Stimulated activated CD4-positive, alpha-beta T cell treated with anti-CD3 and anti-CD28 coated beads, Interleukin-2, amount 100 ng/mL, for 48 hours (primary cell): Measurements from ENCODE around the gene CEP131.
"Not testable (repeated sequence)": the region's sequence is repeated elsewhere in the genome, so short reads cannot be mapped to it uniquely, and the experiment has no call there.

Experiments
- DNase-seq, 2 donors: peaks; one replicate each; pipeline ENCODE4 v3.0.0-alpha.2; 2020

Gene CEP131

DNA sequence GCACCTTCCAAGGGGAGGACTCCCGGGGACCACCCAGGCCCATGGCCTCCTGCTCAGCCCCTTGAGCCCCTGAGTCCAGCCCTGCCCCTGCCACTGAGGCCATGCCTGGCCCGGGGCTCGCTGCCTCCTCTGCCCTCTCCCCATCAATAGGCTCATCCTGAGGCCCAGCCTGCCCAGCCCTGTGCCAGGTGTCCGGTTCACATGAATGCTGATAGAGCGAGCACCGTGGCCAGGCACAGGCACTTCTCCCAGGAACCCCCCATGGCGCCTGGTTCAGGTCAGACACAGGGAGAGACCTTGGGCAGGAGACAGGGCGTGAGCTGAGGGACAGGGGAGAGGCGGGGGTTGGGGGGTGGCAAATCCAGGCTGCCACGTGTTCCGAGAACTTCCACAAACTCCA, 60.3 kb downstream of the CEP131 start:
- no peak for DNase-seq

- no peak for DNase-seq
These were observed 60.8 kb downstream of the CEP131 start for GRCh38 chr17:81161972-81162371.

- no peak for DNase-seq
These were observed 61.2 kb downstream of the CEP131 start for GRCh38 chr17:81161536-81161935.

DNA sequence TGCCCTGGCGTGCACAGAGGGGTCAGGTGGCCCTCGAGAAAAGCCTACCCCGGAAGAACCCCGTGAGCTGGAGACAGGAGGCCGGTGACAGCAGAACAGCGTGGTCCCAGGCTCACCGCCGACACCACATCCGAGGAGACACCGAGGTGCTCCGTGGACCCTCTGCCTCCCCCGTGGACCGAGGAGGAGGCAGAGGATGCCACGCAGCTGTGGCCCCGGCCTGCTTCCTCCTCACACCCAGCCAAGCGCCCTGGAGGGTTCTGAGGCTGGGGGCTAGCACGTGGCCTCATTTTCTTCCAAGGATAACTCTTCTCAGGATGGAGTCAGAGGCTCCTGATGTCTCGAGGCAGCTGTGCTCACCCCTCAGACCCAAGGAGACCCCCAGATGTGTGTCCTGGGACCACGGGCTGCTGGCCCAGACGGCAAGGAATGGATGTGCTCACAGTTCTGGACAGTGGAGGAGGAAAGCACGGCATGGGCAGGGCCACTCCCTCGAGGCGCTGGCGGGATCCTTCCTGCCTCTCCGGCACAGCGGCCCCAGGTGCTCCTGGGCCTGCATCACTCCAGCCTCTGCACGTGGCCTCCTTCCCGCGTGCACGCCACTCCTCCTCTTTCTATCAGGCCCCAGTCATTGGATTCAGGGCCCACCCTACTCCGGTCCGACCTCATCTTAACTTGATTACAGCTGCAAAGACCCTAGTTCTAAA, 61.9 kb downstream of the CEP131 start:
- DNase-seq, result no peak

DNA sequence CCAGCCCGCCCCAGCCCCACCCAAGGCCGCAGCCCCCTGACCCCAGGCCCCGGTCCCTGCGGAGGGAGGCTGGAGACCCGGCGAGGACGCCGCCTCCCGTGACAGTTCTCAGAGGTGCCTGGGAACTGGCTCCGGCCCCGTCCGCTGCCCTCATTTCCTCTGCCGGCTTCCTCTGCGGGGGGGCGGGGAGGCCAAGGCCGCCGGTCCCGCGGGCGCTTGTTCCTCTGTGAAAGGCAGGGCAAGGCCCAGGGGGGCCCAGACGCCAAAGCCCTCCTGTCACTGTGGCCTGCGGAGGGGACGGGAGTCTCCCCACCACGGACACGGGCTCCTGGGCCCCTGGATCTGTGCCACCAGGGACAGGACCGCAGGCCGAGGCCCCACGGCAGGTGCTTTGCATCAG, 62.5 kb downstream of the CEP131 start:
- DNase-seq, result no peak

DNA sequence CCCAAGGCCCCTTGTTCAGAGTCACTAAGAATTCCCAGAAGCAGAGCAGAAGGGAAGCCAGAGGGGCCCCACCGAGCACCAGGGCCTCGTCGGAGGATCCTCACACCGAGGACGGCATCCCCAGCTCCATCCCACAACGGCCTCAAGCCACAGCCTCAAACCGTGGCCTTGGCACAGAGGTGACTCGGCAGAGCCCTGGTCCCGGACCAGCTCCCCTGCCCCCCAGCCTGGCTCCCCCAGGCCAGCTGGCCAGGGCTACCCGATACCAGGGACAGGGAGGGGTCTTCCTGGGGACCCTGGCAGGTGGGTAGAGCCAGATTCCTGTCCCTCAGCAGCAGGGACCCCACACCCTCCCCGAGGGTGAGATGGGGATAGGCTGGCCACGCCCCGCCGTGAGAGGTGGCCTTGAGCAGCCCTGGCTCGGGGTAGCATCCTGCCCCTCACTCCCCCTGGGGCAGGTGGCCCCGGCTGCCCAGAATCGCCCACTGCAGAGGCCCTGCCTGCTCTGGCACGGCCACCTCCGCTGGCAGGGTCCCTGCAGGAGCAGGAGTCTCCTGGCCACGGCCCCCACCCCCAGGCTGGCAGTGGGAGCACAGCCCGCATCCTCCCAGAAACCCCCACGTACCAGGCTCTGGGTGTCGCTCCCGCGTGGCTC, 63.0 kb downstream of the CEP131 start:
- no peak for DNase-seq

- DNase-seq, result no peak
These were observed 63.8 kb downstream of the CEP131 start for GRCh38 chr17:81158688-81159590.

- DNase-seq, result no peak
These were observed 64.7 kb downstream of the CEP131 start for GRCh38 chr17:81157848-81158687.

GRCh38 chr17:81156866-81157805, 65.6 kb downstream of the CEP131 start:
- no peak for DNase-seq

- DNase-seq, result no peak
These were observed 67.8 kb downstream of the CEP131 start for GRCh38 chr17:81154961-81155360.

DNA sequence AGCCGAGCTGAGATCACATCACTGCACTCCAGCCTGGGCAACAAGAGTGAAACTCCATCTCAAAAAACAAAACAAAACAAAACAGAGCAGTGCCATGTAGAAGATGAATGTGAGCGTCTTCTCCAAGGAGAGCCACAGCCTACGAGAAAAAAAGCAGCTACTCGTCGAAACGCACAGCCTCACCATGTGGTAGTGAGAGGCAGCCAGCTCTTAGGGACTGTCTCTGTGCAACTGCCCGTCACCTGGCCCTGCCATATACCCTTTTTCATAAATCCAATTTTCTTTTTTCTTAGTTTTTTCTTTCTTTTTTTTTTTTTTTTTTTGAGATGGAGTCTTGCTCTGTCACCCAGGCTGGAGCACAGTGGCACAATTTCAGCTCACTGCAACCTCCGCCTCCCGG, 68.7 kb downstream of the CEP131 start:
- not testable (repeated sequence) for DNase-seq

- no peak for DNase-seq
These were observed 69.4 kb downstream of the CEP131 start for GRCh38 chr17:81153340-81153803.

GRCh38 chr17:81152288-81152828, 70.4 kb downstream of the CEP131 start:
- no peak for DNase-seq

DNA sequence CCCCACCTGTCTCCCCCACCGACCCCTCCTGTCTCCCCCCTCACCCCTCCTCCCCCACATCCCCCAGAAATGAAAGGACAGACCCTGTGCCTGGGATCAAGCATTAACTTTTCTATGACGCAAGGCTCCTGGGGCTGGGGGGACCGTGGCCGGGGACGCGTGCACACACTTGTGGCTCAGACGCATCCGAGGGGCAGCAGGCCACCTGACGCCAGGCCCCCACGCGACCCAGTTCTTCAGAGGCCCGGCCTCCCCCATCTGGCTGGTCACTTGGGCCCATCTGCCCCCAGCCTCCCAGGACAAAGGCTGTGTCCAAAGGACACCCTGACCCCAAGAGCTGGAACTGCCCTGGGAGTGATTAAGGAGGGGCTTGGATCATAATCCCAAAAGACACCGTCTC, 71.5 kb downstream of the CEP131 start:
- DNase-seq, result no peak

GRCh38 chr17:81150377-81151077, 72.2 kb downstream of the CEP131 start:
- no peak for DNase-seq

GRCh38 chr17:81148986-81149533, 73.7 kb downstream of the CEP131 start:
- no peak for DNase-seq

GRCh38 chr17:81148571-81148970, 74.2 kb downstream of the CEP131 start:
- no peak for DNase-seq

GRCh38 chr17:81147701-81148100, 75.1 kb downstream of the CEP131 start:
- no peak for DNase-seq

GRCh38 chr17:81146208-81146607, 76.6 kb downstream of the CEP131 start:
- DNase-seq, result not testable (repeated sequence)

DNA sequence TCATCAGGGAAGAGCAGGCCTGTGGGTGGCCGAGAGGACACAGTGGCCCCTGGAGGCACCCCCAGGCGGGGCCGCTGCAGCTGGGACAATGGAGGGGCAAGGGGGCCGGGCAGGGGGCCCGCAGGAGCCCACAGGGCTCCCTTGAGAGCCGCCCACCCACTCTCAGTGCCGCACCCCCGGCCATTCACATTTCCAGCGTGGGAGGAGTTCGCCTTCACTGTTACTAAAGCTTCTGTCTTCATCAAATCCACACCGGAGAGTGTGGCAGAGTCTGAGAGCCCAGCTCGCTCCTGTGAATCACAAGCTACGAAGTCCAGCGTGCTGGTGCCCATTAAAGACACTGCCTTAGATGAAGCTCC, 78.4 kb downstream of the CEP131 start:
- DNase-seq, result no peak
